NCI-H82 treated with DMSO at 0.1 percent for 48 hours (cell line): ENCODE data around the gene FRAT2.
"Not testable (repeated sequence)": the region's sequence is repeated elsewhere in the genome, so short reads cannot be mapped to it uniquely, and the experiment has no call there.

Experiments used
- DNase-seq: peaks from one replicate; lab custom pipeline; 2025; ENCODE audit not compliant: unreplicated experiment; lab: John Stamatoyannopoulos, UW

The FRAT2 gene

GRCh38 chr10:97292097-97292861, 42.2 kb downstream of the FRAT2 start, which contains the start of gene ARHGAP19:
Gene ARHGAP19 (minus strand): TSS chr10:97292637. CDS start chr10:97292627, 10 bp downstream.
- DNase-seq: peak; percentile 96

GRCh38 chr10:97291357-97292096, 43.0 kb downstream of the FRAT2 start:
- DNase-seq: peak; percentile 47

DNA sequence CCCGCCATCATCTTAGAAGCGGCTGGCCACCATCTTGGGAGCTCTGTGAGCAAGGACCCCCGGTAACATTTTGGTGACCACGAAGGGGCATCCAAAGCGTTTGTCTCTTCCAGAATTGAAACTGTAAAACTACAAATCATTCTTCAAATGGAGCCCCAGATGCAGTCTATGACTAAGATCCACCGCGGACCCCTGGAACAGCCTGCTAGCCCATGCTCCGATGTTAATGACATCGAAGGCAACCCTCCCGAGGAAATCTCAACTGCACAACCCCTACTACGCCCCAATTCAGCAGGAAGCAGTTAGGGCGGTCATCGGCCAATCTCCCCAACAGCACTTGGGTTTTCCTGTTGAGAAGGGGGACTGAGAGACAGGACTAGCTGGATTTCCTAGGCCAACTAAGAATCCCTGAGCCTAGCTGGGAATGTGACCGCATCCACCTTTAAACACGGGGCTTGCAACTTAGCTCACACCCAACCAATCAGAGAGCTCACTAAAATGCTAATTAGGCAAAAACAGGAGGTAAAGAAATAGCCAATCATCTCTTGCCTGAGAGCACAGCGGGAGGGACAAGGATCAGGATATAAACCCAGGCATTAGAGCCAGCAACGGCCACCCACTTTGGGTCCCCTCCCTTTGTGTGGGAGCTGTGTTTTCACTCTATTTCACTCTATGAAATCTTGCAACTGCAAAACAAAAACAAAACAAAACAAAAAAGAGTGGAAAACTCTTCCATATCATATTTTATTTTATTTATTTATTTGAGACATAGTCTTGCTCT, 43.8 kb downstream of the FRAT2 start:
- DNase-seq: not testable (repeated sequence)

- not testable (repeated sequence) for DNase-seq
Measured at GRCh38 chr10:97290076-97290475, 44.5 kb downstream of the FRAT2 start.
